OCI-LY1 (cell line): ENCODE results near the gene COL26A1.

Experiments
- H2AFZ ChIP-seq: fragments of 200-600 bp; sonication (generic), shearing (Covaris generic); 2 replicates; pipeline ENCODE4 v1.6.0; 2014; ENCODE audit warnings: antibody characterized with exemption, mild to moderate bottlenecking, low read length
- H3F3A ChIP-seq: fragments of 200-600 bp; sonication (generic), shearing (Covaris generic); 2 replicates; pipeline ENCODE4 v1.6.0; 2014; ENCODE audit warnings: mild to moderate bottlenecking, antibody characterized with exemption, low read length, moderate library complexity; ENCODE audit not compliant: insufficient read depth
- H3K27ac ChIP-seq: fragments of 200-600 bp; sonication (generic); 2 replicates; pipeline ENCODE4 v1.5.1; 2014; ENCODE audit warnings: low read length, mixed run types, mild to moderate bottlenecking, low read depth; ENCODE audit not compliant: poor library complexity, severe bottlenecking
- H3K27me3 ChIP-seq: fragments of 200-600 bp; sonication (generic); 2 replicates; pipeline ENCODE4 v1.6.0; 2014; ENCODE audit warnings: antibody characterized with exemption, mild to moderate bottlenecking, low read length, moderate library complexity; ENCODE audit not compliant: insufficient read depth
- H3K36me3 ChIP-seq: fragments of 200-600 bp; sonication (generic); 2 replicates; pipeline ENCODE4 v1.6.1; 2014; ENCODE audit warnings: mild to moderate bottlenecking, antibody characterized with exemption, low read length, moderate library complexity, mixed read lengths; ENCODE audit not compliant: insufficient read depth
- H3K4me1 ChIP-seq: fragments of 200-600 bp; sonication (generic); 2 replicates; pipeline ENCODE4 v1.5.1; 2014; ENCODE audit warnings: mild to moderate bottlenecking, low read length, moderate library complexity; ENCODE audit not compliant: insufficient read depth, severe bottlenecking
- H3K4me2 ChIP-seq: fragments of 200-600 bp; sonication (generic), shearing (Covaris generic); 2 replicates; pipeline ENCODE4 v1.6.1; 2014; ENCODE audit warnings: low read length
- H3K4me3 ChIP-seq: fragments of 200-600 bp; sonication (generic); 2 replicates; pipeline ENCODE4 v1.5.1; 2014; ENCODE audit warnings: low read length, low read depth, mild to moderate bottlenecking, mixed read lengths; ENCODE audit not compliant: poor library complexity, severe bottlenecking
- H3K79me2 ChIP-seq: fragments of 200-600 bp; shearing (Covaris generic); 2 replicates; pipeline ENCODE4 v1.6.1; 2016; ENCODE audit warnings: mixed run types, low read length, mixed read lengths; ENCODE audit not compliant: insufficient read depth
- H3K9ac ChIP-seq: fragments of 200-600 bp; sonication (generic), shearing (Covaris generic); 2 replicates; pipeline ENCODE4 v1.6.1; 2014; ENCODE audit warnings: mild to moderate bottlenecking, low read length, mixed read lengths
- H3K9me2 ChIP-seq: fragments of 200-600 bp; sonication (generic), shearing (Covaris generic); 2 replicates; pipeline ENCODE4 v1.6.1; 2014; ENCODE audit warnings: low read depth, mild to moderate bottlenecking, low read length, mixed read lengths
- H3K9me3 ChIP-seq: fragments of 200-600 bp; shearing (Covaris generic); 2 replicates; pipeline ENCODE4 v1.6.1; 2014; ENCODE audit warnings: low read length, mixed read lengths
- H4K20me1 ChIP-seq: fragments of 200-600 bp; sonication (generic), shearing (Covaris generic); 2 replicates; pipeline ENCODE4 v1.6.0; 2016; ENCODE audit warnings: mild to moderate bottlenecking, low read length; ENCODE audit not compliant: insufficient read depth
- EZH2 ChIP-seq: fragments of 200-600 bp; sonication (generic), shearing (Covaris generic); IDR thresholded peaks from 2 replicates; pipeline ENCODE4 v1.8.0; 2017; ENCODE audit warnings: borderline replicate concordance, mixed run types, mild to moderate bottlenecking, antibody characterized with exemption, low read length, moderate library complexity, mixed read lengths
- TF ChIP-seq, protein P1 (sequence below): fragments of 200-600 bp; sonication (generic), shearing (Covaris generic); IDR thresholded peaks from 2 replicates; pipeline ENCODE4 v1.5.1; 2017; ENCODE audit warnings: mild to moderate bottlenecking, antibody characterized with exemption, low read length, moderate library complexity, mixed read lengths

Gene COL26A1

DNA sequence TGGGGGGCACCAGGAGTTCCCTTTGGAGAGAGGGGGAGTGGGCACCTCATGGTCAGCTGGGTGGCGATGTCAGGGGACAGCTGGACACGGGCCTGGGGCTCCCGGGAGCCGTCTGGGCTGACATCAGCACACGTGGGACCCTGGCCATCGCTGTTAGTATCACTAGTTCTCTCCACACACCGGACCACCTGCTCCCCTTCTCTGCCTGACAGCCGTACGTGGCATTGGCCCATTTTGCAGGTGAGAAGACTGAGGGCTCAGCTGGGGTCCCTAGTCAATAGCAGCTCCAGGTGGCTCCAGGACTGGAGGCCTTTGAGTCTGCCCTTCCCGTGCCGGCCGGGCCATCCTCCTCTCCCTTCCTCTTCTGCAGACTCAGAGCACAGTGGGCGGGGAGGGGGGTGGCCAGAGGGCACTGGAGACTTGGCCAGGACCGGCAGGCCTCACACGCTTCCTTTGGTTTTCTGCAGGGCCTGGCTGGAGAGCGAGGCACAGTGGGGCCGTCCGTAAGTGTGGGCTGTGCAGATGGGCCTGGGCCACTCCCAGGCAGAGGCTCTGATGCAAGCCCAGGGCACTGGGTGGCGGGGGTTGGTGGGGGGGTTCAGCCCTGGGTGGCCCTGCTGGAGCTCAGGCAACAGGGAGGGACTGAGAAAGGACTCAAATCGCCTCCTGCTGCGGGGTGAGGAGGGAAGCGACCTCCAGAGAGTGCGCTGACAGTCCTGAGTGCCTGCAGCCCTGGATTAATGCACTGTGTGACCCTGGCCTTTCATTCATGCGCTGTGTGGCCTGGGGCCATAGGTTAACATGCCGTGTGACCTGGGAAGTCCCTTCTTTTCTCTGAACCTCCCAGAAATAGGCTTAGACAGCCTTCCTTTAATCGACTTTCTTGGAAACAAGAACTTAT is 188.2 kb downstream of the COL26A1 start:
- Histone ChIP-seq H2AFZ (no peak overlapping the region), H3K79me2 (no peaks in the 10 kb centered on the region), H3K36me3 (no peaks in the 10 kb centered on the region), H3K27me3 (peaks cover 23% of the 10 kb centered on the region; the same call in 1 of the 2 replicates), H3K4me2 (no peak overlapping the region), H3F3A (no peaks in the 10 kb centered on the region), H3K9ac (no peak overlapping the region), H4K20me1 (no peaks in the 10 kb centered on the region), H3K4me1 (no peaks in the 10 kb centered on the region), H3K27ac (no peak overlapping the region), H3K4me3 (no peak overlapping the region), H3K9me3 (no peaks in the 10 kb centered on the region), H3K9me2 (no peaks in the 10 kb centered on the region)
- TF ChIP-seq EZH2 = no peak
- TF ChIP-seq, protein P1, sequence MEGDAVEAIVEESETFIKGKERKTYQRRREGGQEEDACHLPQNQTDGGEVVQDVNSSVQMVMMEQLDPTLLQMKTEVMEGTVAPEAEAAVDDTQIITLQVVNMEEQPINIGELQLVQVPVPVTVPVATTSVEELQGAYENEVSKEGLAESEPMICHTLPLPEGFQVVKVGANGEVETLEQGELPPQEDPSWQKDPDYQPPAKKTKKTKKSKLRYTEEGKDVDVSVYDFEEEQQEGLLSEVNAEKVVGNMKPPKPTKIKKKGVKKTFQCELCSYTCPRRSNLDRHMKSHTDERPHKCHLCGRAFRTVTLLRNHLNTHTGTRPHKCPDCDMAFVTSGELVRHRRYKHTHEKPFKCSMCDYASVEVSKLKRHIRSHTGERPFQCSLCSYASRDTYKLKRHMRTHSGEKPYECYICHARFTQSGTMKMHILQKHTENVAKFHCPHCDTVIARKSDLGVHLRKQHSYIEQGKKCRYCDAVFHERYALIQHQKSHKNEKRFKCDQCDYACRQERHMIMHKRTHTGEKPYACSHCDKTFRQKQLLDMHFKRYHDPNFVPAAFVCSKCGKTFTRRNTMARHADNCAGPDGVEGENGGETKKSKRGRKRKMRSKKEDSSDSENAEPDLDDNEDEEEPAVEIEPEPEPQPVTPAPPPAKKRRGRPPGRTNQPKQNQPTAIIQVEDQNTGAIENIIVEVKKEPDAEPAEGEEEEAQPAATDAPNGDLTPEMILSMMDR = no peak

DNA sequence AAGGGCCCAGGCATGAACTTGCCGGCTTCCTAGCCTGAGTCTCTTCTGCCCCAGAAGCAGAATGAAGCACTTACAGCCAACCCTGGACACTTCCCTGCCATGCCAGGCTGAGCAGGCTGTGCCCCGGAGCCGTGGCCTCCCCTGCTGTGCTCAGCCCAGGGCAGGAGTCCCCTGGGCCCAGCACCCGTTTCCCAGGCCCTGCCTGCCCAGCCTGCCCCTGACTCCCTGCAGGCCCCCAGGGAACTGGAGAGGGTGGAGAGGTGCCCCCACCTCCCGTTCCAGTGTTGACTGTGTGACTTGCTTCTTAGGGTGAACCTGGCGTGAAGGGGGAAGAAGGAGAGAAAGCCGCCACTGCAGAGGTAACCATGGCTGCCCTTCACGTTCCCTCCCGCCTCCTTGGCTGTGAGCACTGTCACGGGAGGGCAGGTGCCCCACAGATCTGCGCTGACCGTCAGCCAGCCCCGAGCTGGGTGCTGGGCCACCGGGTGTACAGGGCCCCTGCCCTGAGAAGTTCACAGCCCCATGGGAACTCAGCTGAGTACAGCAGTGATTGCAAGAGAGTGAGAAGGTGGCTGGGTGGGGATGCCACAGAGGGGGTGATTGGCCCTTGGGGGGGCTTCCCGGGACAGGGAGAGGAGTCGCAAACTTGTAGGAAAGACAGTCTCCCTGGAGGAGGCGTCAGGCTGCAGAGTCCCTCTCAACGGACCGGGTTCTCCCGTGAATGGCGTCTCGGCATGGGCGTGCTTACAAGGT is 190.5 kb downstream of the COL26A1 start:
- H3K4me2 ChIP-seq = no peak overlapping the region
- H3K9me3 ChIP-seq = no peaks in the 10 kb centered on the region
- TF ChIP-seq, protein P1 = no peak
- TF ChIP-seq EZH2 = no peak
- H4K20me1 ChIP-seq = no peaks in the 10 kb centered on the region
- H3K9me2 ChIP-seq = no peaks in the 10 kb centered on the region
- H3K36me3 ChIP-seq = no peaks in the 10 kb centered on the region
- H3K27me3 ChIP-seq = peaks cover 23% of the 10 kb centered on the region; the same call in 1 of the 2 replicates
- H3K4me3 ChIP-seq = no peak overlapping the region
- H3F3A ChIP-seq = no peaks in the 10 kb centered on the region
- H3K79me2 ChIP-seq = no peaks in the 10 kb centered on the region
- no peak overlapping the region for H3K9ac ChIP-seq
- H3K27ac ChIP-seq = no peak overlapping the region
- no peak overlapping the region for H2AFZ ChIP-seq
- H3K4me1 ChIP-seq = no peaks in the 10 kb centered on the region

DNA sequence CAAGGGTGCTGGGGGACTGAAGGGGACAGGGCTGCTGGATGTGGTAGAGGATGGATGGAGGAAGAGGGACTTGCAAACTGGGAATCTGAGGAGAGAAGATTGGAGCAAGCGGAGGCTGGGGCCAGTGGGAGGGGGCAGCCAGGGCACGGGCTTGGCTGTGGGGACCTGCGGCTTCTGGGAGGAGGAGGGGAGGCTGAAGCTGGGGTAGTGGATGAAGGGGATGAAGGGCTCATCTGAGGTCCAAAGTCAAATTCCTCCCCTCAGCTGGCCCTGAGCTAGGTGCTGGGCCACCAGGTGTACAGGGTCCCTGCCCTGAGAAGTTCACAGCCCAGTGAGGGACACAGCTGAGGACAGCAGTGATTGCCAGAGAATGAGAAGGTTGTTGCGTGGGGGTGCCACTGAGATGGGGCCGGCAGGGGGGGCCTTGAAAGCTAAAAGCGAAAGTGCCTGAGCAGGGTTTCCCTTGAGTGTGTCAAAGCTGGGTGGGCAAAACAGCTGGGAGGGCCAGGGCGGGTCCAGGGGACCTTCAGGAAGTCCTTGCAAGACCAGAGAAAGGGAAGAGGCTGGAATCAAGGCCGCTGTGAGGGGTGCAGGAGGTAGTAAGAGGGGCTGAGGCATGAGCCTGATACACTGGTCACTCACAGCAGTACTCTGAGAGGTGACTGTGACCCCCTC is 191.2 kb downstream of the COL26A1 start:
- H3K4me2 ChIP-seq = no peak overlapping the region
- TF ChIP-seq, protein P1 = no peak
- TF ChIP-seq EZH2 = no peak
- no peaks in the 10 kb centered on the region for H3K79me2 ChIP-seq
- no peaks in the 10 kb centered on the region for H3K9me2 ChIP-seq
- H3K9me3 ChIP-seq = no peaks in the 10 kb centered on the region
- no peak overlapping the region for H3K4me3 ChIP-seq
- no peak overlapping the region for H3K9ac ChIP-seq
- no peaks in the 10 kb centered on the region for H4K20me1 ChIP-seq
- no peak overlapping the region for H3K27ac ChIP-seq
- no peak overlapping the region for H2AFZ ChIP-seq
- peaks cover 20% of the 10 kb centered on the region; the same call in 1 of the 2 replicates for H3K27me3 ChIP-seq
- no peaks in the 10 kb centered on the region for H3K36me3 ChIP-seq
- H3K4me1 ChIP-seq = no peaks in the 10 kb centered on the region
- H3F3A ChIP-seq = no peaks in the 10 kb centered on the region
